A673 (cell line): ENCODE results near the gene ZNFX1.

Source experiments
- CTCF ChIP-seq: fragments of 300-800, 200-600 bp; sonication (generic); conservative IDR thresholded peaks from 2 replicates; pipeline ENCODE4 v1.5.1; 2017; ENCODE audit warnings: low read depth, mild to moderate bottlenecking, antibody characterized with exemption, low read length, moderate library complexity, mixed read lengths
- EZH2 ChIP-seq: fragments of 200-600 bp; sonication (generic); IDR thresholded peaks from 2 replicates; pipeline ENCODE4 v1.6.1; 2017; ENCODE audit warnings: borderline replicate concordance, low read depth, mild to moderate bottlenecking, mixed read lengths, antibody characterized with exemption, low read length; ENCODE audit not compliant: poor library complexity, severe bottlenecking

DNA sequence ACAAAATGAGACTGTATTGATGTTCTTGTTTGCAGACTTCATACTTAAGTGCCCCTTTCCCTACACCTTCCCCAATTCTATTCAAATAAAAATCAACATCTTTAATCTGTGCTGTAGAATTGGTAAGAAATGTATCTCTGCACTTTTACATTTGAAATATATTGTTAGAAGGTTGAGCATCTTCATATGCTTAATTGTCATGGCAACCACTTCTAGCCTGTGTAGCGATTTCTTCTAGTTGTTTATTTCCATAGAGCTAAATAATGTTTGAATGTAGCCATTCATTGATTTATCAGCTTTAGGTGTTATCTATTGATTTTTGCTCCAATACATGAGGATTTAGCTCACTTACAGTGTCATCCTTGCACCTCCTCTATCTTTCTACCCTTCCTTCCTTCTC, 37.7 kb upstream of the ZNFX1 start:
- TF ChIP-seq EZH2 = no peak
- no peak for TF ChIP-seq CTCF
